ENCODE data around the gene STX16. TPM values are rescaled to one million over a fixed set of nuclear protein-coding genes. Genes with fewer than 3 reads are reported as not detected.

STX16 gene
- total and polyA plus RNA-seq, 2 of the 13 experiments (the other 11 are each of a cell fraction or from before 2014, with no cell fraction given): 28.0 to 72.7 TPM

DNA sequence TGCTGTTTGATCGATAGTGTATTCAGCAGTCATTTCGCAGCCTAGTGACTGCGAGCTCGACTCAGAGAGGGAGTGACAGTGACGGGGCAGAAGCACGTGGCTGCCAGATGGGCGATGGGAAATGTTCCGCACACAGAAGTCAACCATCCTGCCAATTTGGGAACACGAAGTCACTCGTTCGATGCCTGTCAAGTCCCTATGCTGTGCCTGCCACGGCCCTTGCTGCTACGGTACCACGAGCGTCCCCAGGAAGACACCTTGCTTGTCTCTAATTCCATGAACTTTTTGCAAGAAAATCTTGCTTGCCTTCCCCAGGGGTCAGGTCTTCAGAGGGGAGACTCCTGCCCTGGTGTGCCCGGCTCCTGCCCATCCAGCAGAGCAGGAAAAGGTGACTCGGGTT, 17.0 kb upstream of the STX16 start:
- DNase-seq (ENCODE audit: low spot score): no peak
- POLR2A ChIA-PET: no interaction called here
- 0 out of 2 replicates have a peak, but pooled peaks have one; percentile 34 for TF ChIP-seq NR1H2 (CRISPR knock-in tag; IDR thresholded peaks at IDR 0.05; ENCODE audit: borderline replicate concordance, low read depth)
- no peak for TF ChIP-seq YEATS4 (CRISPR knock-in tag; IDR thresholded peaks at IDR 0.05; ENCODE audit: borderline replicate concordance)
- no peak for TF ChIP-seq KAT8 (CRISPR knock-in tag; IDR thresholded peaks at IDR 0.05)
- no peak for TF ChIP-seq SRSF1 (optimal IDR thresholded peaks at IDR 0.05; ENCODE audit: low read depth, low read length)
- Histone ChIP-seq H3K79me2 (ENCODE audit: insufficient read depth, low read length) (no peaks in the 10 kb centered on the region), H3K4me1 (ENCODE audit: insufficient read depth, low read length) (0 out of 2 replicates have a peak, but pooled peaks cover 5% of the 10 kb centered on the region), H3K27me3 (ENCODE audit: control insufficient read depth in 1 of 2, insufficient read depth in 2 of 2, low read length in 2 of 2) (peaks cover 15 to 94% of the 10 kb centered on the region in 2 experiments; a peak in 4 of 5 replicates), H3K4me2 (ENCODE audit: low read depth, low read length) (no peak overlapping the region), H3K9ac (ENCODE audit: insufficient read depth, low read depth, low read length) (no peak overlapping the region), H3K9me3 (ENCODE audit: low read length) (no peaks in the 10 kb centered on the region), H3K27ac (ENCODE audit: extremely low read length, insufficient read depth, low read length) (no peak overlapping the region), H3K4me3 (replicated peaks in 1 of 3; ENCODE audit: insufficient read depth in 1 of 3, low read depth in 2 of 3, low read length in 3 of 3) (no peak overlapping the region), H4K20me1 (ENCODE audit: insufficient read depth, low read length) (no peaks in the 10 kb centered on the region), H3K36me3 (replicated peaks in 1 of 2; ENCODE audit: control insufficient read depth in 1 of 2, insufficient read depth in 2 of 2, low read length in 2 of 2) (no peaks in the 10 kb centered on the region), H2AFZ (ENCODE audit: low read length) (no peak overlapping the region)
- intact Hi-C loops (cut with micrococcal nuclease; ENCODE audit: unreplicated experiment): no loop called here
- no TSS peak for BruUV-seq (replicated peaks)
- CTCF ChIA-PET (ENCODE audit: low intra/inter-chr PET ratio, low total read pairs): no interaction called here
- no peak for FAIRE-seq
- ATAC-seq: no peak
- WGBS (ENCODE audit: low lambda C conversion rate): 55% methylated on average over 17 of the region's 17 CpGs
- in situ Hi-C loops (cut with HindIII; ENCODE audit: extremely low pct_ligation_motif_present, low pct_unique_long_range_greater_than_20kb): no loop called here

DNA sequence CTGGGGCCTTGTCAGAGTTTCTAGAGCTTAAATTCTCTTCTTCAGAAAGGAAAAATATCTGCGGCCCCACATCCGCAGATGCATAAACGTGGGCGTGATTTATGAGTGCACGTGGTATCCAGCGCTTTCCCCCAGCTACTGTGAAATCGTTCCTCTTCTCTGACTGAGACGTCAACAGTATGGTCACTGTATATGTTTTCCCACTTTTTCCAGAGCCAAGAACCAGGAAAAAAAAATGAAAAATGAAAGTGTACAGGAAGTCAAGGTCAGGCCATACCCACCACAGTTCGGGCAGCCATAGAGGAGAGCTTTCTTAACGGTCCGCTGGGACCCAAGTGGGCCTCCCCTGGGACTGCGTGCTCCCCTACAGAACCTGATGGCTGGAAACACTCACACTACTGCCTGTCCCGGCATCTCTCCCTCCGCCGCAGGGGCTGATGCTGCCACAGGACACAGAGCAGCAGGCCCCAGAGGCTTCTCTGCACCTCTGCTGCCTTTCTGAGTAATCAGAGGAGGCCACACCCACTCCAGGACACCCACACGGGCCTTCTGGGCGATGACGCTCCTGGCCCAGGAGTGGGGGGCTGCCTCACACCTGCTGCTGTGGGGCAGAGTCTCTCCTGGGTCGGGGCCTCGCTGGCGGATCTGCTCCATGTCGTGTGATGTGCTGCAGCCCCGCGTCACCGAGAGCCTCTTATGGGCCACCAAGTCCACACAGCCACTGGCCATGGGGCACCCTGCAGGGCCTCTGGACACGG, 16.4 kb upstream of the STX16 start:
- H3K79me2 ChIP-seq (ENCODE audit: insufficient read depth, low read length): no peaks in the 10 kb centered on the region
- no peaks in the 10 kb centered on the region for H3K36me3 ChIP-seq (replicated peaks in 1 of 2; ENCODE audit: control insufficient read depth in 1 of 2, insufficient read depth in 2 of 2, low read length in 2 of 2)
- POLR2A ChIA-PET: no interaction called here
- H3K4me2 ChIP-seq (ENCODE audit: low read depth, low read length): no peak overlapping the region
- DNase-seq (ENCODE audit: low spot score) (no peak), ATAC-seq (peak; percentile 21), FAIRE-seq (no peak)
- H3K9ac ChIP-seq (ENCODE audit: insufficient read depth, low read depth, low read length): no peak overlapping the region
- H4K20me1 ChIP-seq (ENCODE audit: insufficient read depth, low read length): no peaks in the 10 kb centered on the region
- H3K27me3 ChIP-seq (ENCODE audit: control insufficient read depth in 1 of 2, insufficient read depth in 2 of 2, low read length in 2 of 2): peaks cover 19 to 94% of the 10 kb centered on the region in 2 experiments; a peak in 4 of 5 replicates
- 34% methylated on average over 18 of the region's 26 CpGs for WGBS (ENCODE audit: low lambda C conversion rate)
- intact Hi-C loops (cut with micrococcal nuclease; ENCODE audit: unreplicated experiment) (no loop called here), in situ Hi-C loops (cut with HindIII; ENCODE audit: extremely low pct_ligation_motif_present, low pct_unique_long_range_greater_than_20kb) (no loop called here)
- no peaks in the 10 kb centered on the region for H3K9me3 ChIP-seq (ENCODE audit: low read length)
- CTCF ChIA-PET (ENCODE audit: low intra/inter-chr PET ratio, low total read pairs): interaction anchor here (0.9 kb wide), 1 partner anchor 16 kb away, joined by 3 read pairs; the partner anchor contains the start of gene STX16
- 0 out of 2 replicates have a peak, but pooled peaks cover 5% of the 10 kb centered on the region for H3K4me1 ChIP-seq (ENCODE audit: insufficient read depth, low read length)
- 0 out of 2 replicates have a peak, but pooled peaks have one; percentile 26 for TF ChIP-seq EED (CRISPR knock-in tag; IDR thresholded peaks at IDR 0.05)
- TF ChIP-seq, protein P1, sequence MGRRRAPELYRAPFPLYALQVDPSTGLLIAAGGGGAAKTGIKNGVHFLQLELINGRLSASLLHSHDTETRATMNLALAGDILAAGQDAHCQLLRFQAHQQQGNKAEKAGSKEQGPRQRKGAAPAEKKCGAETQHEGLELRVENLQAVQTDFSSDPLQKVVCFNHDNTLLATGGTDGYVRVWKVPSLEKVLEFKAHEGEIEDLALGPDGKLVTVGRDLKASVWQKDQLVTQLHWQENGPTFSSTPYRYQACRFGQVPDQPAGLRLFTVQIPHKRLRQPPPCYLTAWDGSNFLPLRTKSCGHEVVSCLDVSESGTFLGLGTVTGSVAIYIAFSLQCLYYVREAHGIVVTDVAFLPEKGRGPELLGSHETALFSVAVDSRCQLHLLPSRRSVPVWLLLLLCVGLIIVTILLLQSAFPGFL (CRISPR knock-in tag; IDR thresholded peaks at IDR 0.05): no peak
- BruUV-seq (replicated peaks): no TSS peak
- H2AFZ ChIP-seq (ENCODE audit: low read length): no peak overlapping the region
- no peak overlapping the region for H3K4me3 ChIP-seq (replicated peaks in 1 of 3; ENCODE audit: insufficient read depth in 1 of 3, low read depth in 2 of 3, low read length in 3 of 3)
- H3K27ac ChIP-seq (ENCODE audit: extremely low read length, insufficient read depth, low read length): no peak overlapping the region
